Smooth muscle cell (in vitro differentiated cells): Measurements from ENCODE around the gene RGS19. TPM values are rescaled to one million over a fixed set of nuclear protein-coding genes. Genes with fewer than 3 reads are reported as not detected.

Source experiments
- DNase-seq: peaks from one replicate; lab custom pipeline; 2025; ENCODE audit not compliant: unreplicated experiment; lab: John Stamatoyannopoulos, UW
- H2AFZ ChIP-seq: fragments of 200-600 bp; sonication (generic); 2 replicates; pipeline ENCODE4 v1.6.0; 2016; ENCODE audit warnings: antibody characterized with exemption, low read depth, mild to moderate bottlenecking
- H3F3A ChIP-seq: fragments of 200-600 bp; sonication (generic); 2 replicates; pipeline ENCODE4 v1.6.0; 2017; ENCODE audit warnings: antibody characterized with exemption, low read depth
- H3K27ac ChIP-seq: fragments of 200-600 bp; sonication (generic); 2 replicates; pipeline ENCODE4 v1.5.1; 2016; ENCODE audit warnings: low read depth, mild to moderate bottlenecking
- H3K27me3 ChIP-seq: fragments of 200-600 bp; sonication (generic); 2 replicates; pipeline ENCODE4 v1.6.1; 2016; ENCODE audit warnings: low read depth, mild to moderate bottlenecking
- H3K36me3 ChIP-seq: fragments of 200-600 bp; sonication (generic); 2 replicates; pipeline ENCODE4 v1.5.1; 2016; ENCODE audit warnings: low read depth
- H3K4me1 ChIP-seq: fragments of 200-600 bp; sonication (generic); 2 replicates; pipeline ENCODE4 v1.5.1; 2016; ENCODE audit warnings: low read depth
- H3K4me2 ChIP-seq: fragments of 200-600 bp; sonication (generic); 2 replicates; pipeline ENCODE4 v1.6.0; 2016; ENCODE audit warnings: mild to moderate bottlenecking
- H3K4me3 ChIP-seq: fragments of 200-600 bp; sonication (generic); 2 replicates; pipeline ENCODE4 v1.5.1; 2016; ENCODE audit warnings: mild to moderate bottlenecking
- H3K79me2 ChIP-seq: fragments of 200-600 bp; sonication (generic); 2 replicates; pipeline ENCODE4 v1.6.0; 2016; ENCODE audit warnings: low read depth, mild to moderate bottlenecking
- H3K9ac ChIP-seq: fragments of 200-600 bp; sonication (generic); 2 replicates; pipeline ENCODE4 v1.6.0; 2016; ENCODE audit warnings: low read depth
- H3K9me3 ChIP-seq: fragments of 200-600 bp; sonication (generic); replicated peaks from 2 replicates; pipeline ENCODE4 v1.5.1; 2016; ENCODE audit warnings: low read depth
- H4K20me1 ChIP-seq: fragments of 200-600 bp; sonication (generic); 2 replicates; pipeline ENCODE4 v1.6.0; 2016; ENCODE audit warnings: low read depth
- WGBS: methylation state at CpG from one replicate; pipeline ENCODE4 v1.1.7; 2016; ENCODE audit warnings: low lambda C conversion rate; 5-methylcytosine and 5-hydroxymethylcytosine counted together
- polyA plus RNA-seq: library from polyadenylated mRNA; unstranded; fragments of >200 nt; fragmentation: Nextera tagmentation; extraction: Ambion mirVana; gene quantifications from 2 replicates; pipeline ENCODE4 v1.2.1, GENCODE V29; 2016
- total RNA-seq: library from RNA; depleted of rRNA; stranded (reverse); fragments of >200 nt; gene quantifications from 2 replicates; pipeline ENCODE4 v1.2.3, GENCODE V29; 2014
- TF ChIP-seq, protein P1 (sequence below): fragments of 200-600 bp; sonication (generic); IDR thresholded peaks from 2 replicates; pipeline ENCODE4 v1.5.1; 2017; ENCODE audit warnings: borderline replicate concordance, mild to moderate bottlenecking, antibody characterized with exemption; ENCODE audit not compliant: insufficient read depth, poor library complexity, severe bottlenecking

RGS19 gene
- total and polyA plus RNA-seq, 2 experiments from 2014 or later, result 17.4 to 24.6 TPM

DNA sequence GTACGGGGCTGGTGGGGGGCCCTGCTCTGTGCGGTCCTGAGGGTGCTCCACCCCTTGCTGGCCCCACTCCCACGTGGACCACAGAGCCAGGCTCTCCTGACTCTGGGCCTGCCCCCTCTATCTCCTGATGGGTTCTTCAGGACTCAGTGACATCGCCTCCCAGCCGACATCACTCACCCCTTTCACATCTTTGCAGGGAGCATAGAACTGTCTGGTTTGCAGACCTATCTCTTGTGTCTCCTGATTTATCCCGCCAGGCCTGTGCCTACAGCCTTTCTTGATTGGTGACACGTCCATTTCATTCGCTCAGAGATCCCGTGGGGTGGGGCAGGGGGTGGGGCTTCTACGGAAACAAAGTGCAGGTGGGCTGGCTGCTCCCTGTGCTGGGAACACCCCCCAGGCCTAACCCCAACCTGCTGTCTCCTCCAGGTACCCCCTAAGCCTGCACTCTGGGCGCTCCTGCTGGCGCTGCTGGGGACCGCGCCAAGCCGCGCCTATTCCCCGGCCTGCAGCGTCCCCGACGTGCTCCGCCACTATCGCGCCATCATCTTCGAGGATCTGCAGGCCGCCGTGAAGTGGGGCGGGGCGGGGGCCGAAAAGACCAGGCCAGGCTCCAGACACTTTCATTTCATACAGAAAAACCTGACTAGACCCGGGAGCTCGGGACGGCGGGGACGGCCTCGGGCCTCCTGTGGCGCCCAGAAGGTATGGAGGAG lies 41.7 kb downstream of the RGS19 start:
- H2AFZ ChIP-seq, result no peak overlapping the region
- H3K4me2 ChIP-seq, result peak overlapping the region; percentile 95
- H3K4me1 ChIP-seq, result peaks cover 10% of the 10 kb centered on the region
- no peaks in the 10 kb centered on the region for H3F3A ChIP-seq
- no peaks in the 10 kb centered on the region for H3K9me3 ChIP-seq
- 19% methylated on average over 36 of the region's 36 CpGs for WGBS
- no peak for DNase-seq
- no peaks in the 10 kb centered on the region for H3K79me2 ChIP-seq
- no peaks in the 10 kb centered on the region for H3K36me3 ChIP-seq
- H3K9ac ChIP-seq, result no peak overlapping the region
- TF ChIP-seq, protein P1, sequence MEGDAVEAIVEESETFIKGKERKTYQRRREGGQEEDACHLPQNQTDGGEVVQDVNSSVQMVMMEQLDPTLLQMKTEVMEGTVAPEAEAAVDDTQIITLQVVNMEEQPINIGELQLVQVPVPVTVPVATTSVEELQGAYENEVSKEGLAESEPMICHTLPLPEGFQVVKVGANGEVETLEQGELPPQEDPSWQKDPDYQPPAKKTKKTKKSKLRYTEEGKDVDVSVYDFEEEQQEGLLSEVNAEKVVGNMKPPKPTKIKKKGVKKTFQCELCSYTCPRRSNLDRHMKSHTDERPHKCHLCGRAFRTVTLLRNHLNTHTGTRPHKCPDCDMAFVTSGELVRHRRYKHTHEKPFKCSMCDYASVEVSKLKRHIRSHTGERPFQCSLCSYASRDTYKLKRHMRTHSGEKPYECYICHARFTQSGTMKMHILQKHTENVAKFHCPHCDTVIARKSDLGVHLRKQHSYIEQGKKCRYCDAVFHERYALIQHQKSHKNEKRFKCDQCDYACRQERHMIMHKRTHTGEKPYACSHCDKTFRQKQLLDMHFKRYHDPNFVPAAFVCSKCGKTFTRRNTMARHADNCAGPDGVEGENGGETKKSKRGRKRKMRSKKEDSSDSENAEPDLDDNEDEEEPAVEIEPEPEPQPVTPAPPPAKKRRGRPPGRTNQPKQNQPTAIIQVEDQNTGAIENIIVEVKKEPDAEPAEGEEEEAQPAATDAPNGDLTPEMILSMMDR, result peak; percentile 2
- peaks cover 41% of the 10 kb centered on the region for H3K27me3 ChIP-seq
- H3K27ac ChIP-seq, result no peak overlapping the region
- H3K4me3 ChIP-seq, result peak overlapping the region; percentile 67
- H4K20me1 ChIP-seq, result no peaks in the 10 kb centered on the region

DNA sequence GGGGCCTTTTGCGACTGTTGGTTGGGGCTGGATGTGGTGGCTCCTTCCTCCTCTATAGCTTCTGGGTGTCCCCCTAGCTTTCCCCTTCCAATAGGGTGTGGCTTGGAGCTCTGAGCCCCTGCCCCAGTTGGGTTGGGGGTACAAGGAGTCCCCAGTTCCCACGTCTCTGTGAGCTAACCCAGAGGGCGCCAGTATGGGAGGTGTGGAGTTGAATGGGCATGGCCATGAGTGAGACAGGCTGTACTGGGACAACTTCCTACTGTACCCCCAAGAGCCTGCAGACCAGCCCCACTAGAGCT lies 42.2 kb downstream of the RGS19 start:
- no peak overlapping the region for H3K4me2 ChIP-seq
- no peaks in the 10 kb centered on the region for H4K20me1 ChIP-seq
- no peak overlapping the region for H3K27ac ChIP-seq
- no peaks in the 10 kb centered on the region for H3F3A ChIP-seq
- no peak overlapping the region for H3K9ac ChIP-seq
- peaks cover 7% of the 10 kb centered on the region for H3K4me1 ChIP-seq
- WGBS, result 81% methylated on average over 3 of the region's 3 CpGs
- TF ChIP-seq, protein P1, result no peak
- DNase-seq, result no peak
- H3K9me3 ChIP-seq, result no peaks in the 10 kb centered on the region
- no peaks in the 10 kb centered on the region for H3K36me3 ChIP-seq
- peaks cover 39% of the 10 kb centered on the region for H3K27me3 ChIP-seq
- H3K79me2 ChIP-seq, result no peaks in the 10 kb centered on the region
- no peak overlapping the region for H2AFZ ChIP-seq
- H3K4me3 ChIP-seq, result no peak overlapping the region

DNA sequence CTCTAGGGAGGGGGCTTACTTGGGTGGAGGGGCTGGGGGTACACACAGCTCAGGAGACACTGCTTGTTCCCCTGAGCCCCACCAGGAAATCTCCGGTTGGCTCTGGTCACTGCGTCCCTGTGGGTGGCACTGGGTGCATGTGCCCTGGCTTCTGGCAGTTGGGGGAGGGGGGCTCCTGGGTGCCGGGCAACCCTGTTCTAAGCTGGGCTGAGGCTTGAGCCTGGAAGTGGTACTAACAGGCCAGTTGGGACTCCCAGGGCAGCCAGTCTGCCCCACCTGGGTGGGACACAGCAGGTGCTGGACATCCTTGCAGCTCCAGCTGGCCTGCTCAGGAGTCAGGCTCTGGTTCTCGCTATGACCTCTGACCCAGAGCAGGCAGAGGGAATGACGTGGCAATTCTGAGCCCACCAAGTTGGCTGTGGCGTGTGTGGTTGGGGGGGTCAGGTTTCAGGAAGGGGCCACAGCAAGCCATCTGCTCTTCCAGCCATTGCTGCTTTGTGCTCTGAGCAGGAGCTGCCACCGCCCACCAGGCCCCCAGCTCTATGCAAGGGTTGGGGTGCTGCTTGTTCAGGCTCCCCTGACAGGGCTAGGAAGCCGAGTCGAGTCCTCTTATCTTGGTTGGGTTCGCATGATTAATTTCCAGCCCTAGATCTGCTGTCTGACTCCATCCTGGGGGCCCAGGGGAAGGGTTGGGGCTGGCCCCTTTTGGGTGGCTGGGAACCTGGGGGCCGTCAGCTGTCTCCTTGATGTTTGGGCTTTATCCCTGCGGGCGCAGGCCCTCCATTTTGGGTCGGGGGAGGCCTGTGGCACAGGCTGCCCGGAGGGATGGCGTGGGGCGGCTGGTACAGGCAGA lies 42.7 kb downstream of the RGS19 start:
- Histone ChIP-seq H3K4me3 (no peak overlapping the region), H3K4me1 (peaks cover 2% of the 10 kb centered on the region), H3K79me2 (no peaks in the 10 kb centered on the region), H3K36me3 (no peaks in the 10 kb centered on the region), H3K27ac (no peak overlapping the region), H2AFZ (no peak overlapping the region), H3K9ac (no peak overlapping the region), H3K27me3 (peaks cover 33% of the 10 kb centered on the region), H4K20me1 (no peaks in the 10 kb centered on the region), H3K9me3 (no peaks in the 10 kb centered on the region), H3K4me2 (no peak overlapping the region), H3F3A (no peaks in the 10 kb centered on the region)
- TF ChIP-seq, protein P1, result no peak
- 72% methylated on average over 17 of the region's 17 CpGs for WGBS
- no peak for DNase-seq
